COLO829 (cell line): ENCODE results near the gene ROBO1.

Experiments
- DNase-seq: peaks from one replicate; pipeline ENCODE4 v3.0.0; 2012; ENCODE audit warnings: low spot score

ROBO1 gene

GRCh38 chr3:78873641-78874040 is 894.2 kb downstream of the ROBO1 start:
- no peak for DNase-seq

GRCh38 chr3:78872195-78872594 is 895.6 kb downstream of the ROBO1 start:
- DNase-seq = no peak

DNA sequence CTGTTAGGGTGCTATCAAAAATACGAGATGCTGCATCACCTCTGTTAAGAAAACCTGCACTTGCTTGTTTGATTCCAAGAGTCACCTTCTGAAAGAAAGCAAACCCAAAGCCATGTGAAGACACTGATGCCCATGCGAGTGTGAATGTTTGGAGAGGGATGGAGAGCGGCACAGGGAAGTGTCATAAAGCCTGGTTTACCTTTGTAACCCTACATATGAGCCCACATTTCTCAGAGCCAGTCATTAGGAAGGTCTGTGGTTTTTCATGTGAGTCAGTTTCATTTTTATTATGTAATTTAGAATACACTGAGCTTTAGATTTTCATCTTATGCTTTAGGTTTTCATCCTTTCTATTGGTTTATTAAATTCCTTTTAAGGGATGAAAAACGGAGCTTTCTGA is 896.8 kb downstream of the ROBO1 start:
- no peak for DNase-seq

GRCh38 chr3:78870484-78870883 is 897.3 kb downstream of the ROBO1 start:
- DNase-seq = no peak

DNA sequence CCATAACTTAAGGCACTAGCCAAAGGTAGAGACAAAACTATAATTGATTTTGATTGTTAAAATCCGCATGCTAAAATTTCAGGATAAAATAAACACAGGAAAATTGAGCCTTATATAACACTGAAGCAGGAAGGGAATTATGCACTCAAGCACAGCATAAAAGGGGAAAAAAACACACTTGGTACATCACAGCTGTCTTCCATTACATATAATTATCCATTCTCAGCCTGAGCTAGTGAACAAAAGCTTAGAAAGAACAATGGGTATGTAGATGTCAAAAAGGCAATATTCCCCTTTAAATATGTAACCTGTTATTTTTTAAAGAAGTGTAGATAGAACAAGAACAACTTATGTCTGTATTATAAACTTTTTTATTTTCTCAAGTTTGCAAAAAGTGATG is 899.2 kb downstream of the ROBO1 start:
- no peak for DNase-seq

DNA sequence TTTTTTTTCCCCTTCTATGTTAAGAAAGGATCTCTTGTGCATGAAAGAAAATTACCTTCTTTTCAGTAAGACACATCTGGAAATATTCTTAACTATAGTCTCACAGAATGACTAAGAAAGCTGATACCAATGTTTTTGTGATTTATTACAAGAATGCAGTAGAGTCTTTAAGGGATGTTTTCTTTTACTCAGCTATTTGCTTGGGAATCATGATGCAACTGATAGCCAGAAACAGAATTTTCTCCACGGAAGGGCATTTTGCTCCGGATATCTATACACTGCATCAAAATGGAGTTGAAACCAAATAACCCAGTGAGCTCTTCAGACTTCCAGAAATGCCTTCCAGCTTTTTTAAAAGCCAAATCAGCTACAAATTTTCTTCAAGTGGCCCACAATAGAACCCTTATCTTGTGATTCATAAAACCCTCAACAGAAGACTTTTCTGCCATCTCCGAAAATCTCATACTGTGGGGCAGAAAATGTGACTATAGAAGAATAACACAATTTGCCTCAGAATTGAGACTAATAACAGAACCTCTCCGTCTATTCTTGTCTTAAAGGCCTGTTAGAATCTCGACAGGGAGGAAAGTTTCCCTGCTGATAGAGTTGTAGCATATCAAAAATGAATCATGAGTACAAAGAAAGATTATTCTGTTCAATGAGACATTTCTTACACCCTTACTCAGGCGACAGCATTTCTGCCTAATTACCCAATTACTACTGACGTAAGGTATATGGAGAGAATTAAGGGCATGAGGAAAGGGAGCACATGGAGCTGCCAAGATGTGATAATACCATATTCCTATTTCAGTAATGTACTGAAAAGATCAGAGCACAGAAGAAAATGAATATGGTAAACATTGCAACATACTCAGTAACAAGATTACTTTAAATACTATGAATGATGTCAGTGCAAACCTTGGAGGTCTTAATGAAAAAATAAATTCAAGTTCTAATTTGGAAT is 900.1 kb downstream of the ROBO1 start:
- no peak for DNase-seq

- DNase-seq = no peak
These were observed 904.2 kb downstream of the ROBO1 start for GRCh38 chr3:78863306-78864203.

DNA sequence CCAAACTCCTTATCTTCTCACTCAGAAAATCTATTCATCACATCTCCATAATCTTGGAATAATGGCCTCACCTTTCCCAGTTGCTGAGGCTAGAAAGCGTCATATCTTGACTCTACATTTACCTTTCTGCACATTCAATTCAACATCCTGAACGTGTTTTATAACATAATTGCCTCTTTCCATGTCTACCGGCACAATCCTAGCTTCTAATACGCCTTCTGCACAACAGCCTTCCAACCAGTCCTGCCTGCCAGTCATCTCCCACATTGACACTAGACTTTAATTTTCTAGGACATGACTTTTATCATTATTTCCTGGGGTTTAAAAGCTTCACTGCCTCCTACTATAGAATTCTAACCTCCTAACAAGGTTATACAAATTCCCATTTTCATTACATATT is 906.6 kb downstream of the ROBO1 start:
- no peak for DNase-seq

- no peak for DNase-seq
These were observed 907.2 kb downstream of the ROBO1 start for GRCh38 chr3:78860567-78860966.

DNA sequence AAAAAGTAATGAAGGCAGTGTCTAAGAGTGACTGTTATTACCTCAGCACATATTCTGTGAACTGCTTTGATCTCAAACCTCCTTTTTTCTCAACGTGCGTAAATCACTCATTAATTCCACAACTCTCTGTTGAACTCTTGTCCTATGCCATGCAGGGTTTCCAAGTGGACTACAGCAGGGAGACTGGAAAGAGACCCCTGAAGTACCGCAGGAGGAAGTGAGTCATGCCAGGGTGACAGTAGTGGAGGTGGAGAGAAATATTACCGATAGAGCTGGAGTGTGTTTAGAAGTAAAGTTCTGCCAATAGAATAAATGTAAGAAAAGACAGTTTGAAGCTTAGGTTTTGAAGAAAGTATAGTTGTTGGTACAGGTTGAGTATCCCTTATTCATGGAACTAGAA is 908.9 kb downstream of the ROBO1 start:
- no peak for DNase-seq

- DNase-seq = no peak
These were observed 909.6 kb downstream of the ROBO1 start for GRCh38 chr3:78858174-78858573.

DNA sequence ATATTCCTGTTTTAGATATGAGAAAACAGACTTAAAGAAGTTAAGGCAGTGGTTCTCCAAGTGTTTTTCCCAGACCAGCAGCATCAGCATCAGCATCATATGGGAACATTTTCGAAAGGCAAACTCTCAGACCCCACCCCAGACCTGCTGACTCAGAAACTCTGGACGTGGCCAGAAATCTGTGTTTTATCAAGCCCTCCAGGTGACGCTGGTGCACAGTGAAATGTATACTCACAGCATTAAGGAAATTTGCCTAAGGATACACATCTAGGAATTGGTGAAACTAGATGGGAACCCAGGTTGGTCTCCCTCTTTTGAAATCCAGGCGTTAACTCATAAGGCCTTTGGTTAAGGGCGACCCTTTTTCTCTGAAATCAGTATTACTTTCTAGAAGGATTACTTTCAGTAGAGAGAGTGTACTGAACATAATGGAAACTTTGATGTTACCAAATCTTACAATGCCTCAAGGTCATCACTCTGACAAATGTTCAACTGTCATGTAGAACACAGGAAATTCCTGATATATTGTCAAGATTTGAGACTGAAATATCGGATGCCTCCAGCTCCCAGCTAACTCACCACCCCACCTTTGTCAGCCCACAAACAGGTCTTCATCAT is 910.2 kb downstream of the ROBO1 start:
- DNase-seq = no peak

GRCh38 chr3:78856164-78856563 is 911.6 kb downstream of the ROBO1 start:
- no peak for DNase-seq

DNA sequence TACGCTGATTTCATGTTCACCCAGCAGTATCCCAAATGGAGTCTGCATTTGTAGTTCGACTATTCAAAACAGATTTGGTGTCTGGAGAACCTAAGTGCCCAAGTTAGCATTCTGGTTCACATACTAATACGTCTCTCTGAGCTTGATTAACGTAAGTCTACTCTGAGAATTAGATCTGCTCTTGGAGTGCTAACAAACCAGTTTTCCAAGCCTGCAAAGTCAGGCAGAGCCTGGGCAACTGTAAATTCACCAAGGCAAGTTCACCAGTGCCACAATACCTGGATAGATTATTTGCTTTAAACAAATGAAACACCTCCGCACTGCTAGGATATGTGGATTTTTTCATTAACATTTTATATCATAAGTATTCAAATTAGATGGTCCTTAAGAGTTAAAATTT is 912.6 kb downstream of the ROBO1 start:
- DNase-seq = no peak

- DNase-seq = no peak
These were observed 919.2 kb downstream of the ROBO1 start for GRCh38 chr3:78848392-78849288.

- DNase-seq = no peak
These were observed 920.2 kb downstream of the ROBO1 start for GRCh38 chr3:78847603-78848002.

DNA sequence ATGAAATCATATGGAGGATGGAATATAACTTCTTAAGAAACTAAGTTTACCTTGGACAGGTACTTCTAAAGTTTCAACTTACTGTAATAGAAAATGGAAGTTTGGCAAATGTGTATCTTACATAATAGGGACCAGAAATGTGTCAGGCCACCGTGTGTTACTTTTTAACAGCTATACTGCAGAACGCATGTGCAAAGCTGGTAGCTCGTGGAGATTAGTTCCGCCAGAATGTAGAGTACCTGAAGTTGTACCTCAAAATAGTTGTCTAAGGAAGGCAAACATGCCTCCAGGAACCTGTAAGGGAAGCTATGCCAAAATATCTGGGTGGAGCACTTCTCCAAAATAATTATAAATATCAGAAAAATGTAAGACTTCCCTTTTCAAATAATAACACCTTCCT is 920.6 kb downstream of the ROBO1 start:
- DNase-seq = no peak

GRCh38 chr3:78846718-78847117 is 921.1 kb downstream of the ROBO1 start:
- DNase-seq = no peak

GRCh38 chr3:78845605-78846004 is 922.2 kb downstream of the ROBO1 start:
- DNase-seq = no peak

DNA sequence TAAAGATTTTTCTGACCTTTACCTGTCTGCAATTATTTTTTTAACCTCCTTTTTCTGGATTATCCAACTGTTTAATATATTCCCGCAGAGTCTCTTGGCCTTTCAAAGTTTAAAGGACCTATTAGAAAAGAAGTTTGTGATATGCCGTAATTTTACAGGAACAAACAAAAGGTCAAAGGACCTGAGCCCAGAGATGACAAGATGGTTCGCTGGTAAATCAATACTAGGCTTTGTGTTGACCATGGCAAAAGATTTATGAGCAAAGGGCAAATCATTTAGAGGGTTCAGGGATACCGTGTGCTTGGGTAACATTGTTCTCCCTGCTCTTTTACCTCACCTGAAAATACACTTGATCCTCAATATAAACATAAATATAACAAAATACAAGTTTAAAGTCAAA is 923.5 kb downstream of the ROBO1 start:
- no peak for DNase-seq

- DNase-seq = no peak
These were observed 928.1 kb downstream of the ROBO1 start for GRCh38 chr3:78839693-78840092.
